Astrocyte of the hippocampus (primary cell): ENCODE measurements around the gene MGMT.

Experiments
- DNase-seq: peaks from one replicate; pipeline ENCODE4 v3.0.0; 2011; ENCODE audit warnings: low read depth, low spot score

MGMT gene

GRCh38 chr10:129542589-129542988 is 75.5 kb downstream of the MGMT start:
- DNase-seq: no peak

GRCh38 chr10:129544205-129545202 is 77.5 kb downstream of the MGMT start:
- no peak for DNase-seq

- no peak for DNase-seq
These were observed 78.2 kb downstream of the MGMT start for GRCh38 chr10:129545261-129545660.

GRCh38 chr10:129546106-129546505 is 79.1 kb downstream of the MGMT start:
- no peak for DNase-seq

- peak; percentile 46 for DNase-seq
These were observed 80.6 kb downstream of the MGMT start for GRCh38 chr10:129547608-129548007.

GRCh38 chr10:129548600-129548999 is 81.6 kb downstream of the MGMT start:
- DNase-seq: no peak

- DNase-seq: no peak
These were observed 83.0 kb downstream of the MGMT start for GRCh38 chr10:129550076-129550475.

GRCh38 chr10:129550658-129551057 is 83.6 kb downstream of the MGMT start:
- DNase-seq: no peak

GRCh38 chr10:129552119-129552518 is 85.1 kb downstream of the MGMT start:
- DNase-seq: no peak

GRCh38 chr10:129553928-129554327 is 86.9 kb downstream of the MGMT start:
- DNase-seq: no peak

- no peak for DNase-seq
These were observed 89.3 kb downstream of the MGMT start for GRCh38 chr10:129556316-129556715.

GRCh38 chr10:129560361-129560760 is 93.3 kb downstream of the MGMT start:
- no peak for DNase-seq

GRCh38 chr10:129562487-129562886 is 95.4 kb downstream of the MGMT start:
- no peak for DNase-seq

- no peak for DNase-seq
These were observed 97.9 kb downstream of the MGMT start for GRCh38 chr10:129564923-129565322.

- DNase-seq: no peak
These were observed 101.7 kb downstream of the MGMT start for GRCh38 chr10:129568583-129569344.

GRCh38 chr10:129570185-129570584 is 103.1 kb downstream of the MGMT start:
- DNase-seq: no peak

- no peak for DNase-seq
These were observed 112.2 kb downstream of the MGMT start for GRCh38 chr10:129579228-129579627.

- DNase-seq: no peak
These were observed 113.0 kb downstream of the MGMT start for GRCh38 chr10:129580010-129580409.

- no peak for DNase-seq
These were observed 113.9 kb downstream of the MGMT start for GRCh38 chr10:129580901-129581300.

GRCh38 chr10:129581827-129582411 is 114.9 kb downstream of the MGMT start:
- DNase-seq: no peak

GRCh38 chr10:129583831-129584230 is 116.8 kb downstream of the MGMT start:
- no peak for DNase-seq

GRCh38 chr10:129586898-129587443 is 119.9 kb downstream of the MGMT start:
- peak; percentile 18 for DNase-seq
